CD4-positive, alpha-beta T cell treated with Interleukin-15 for 1 hour (primary cell): ENCODE data around the gene MT1A.

Source experiments
- DNase-seq: peaks from one replicate; pipeline ENCODE4 v3.0.0-alpha.2; 2020

The MT1A gene

GRCh38 chr16:56637814-56638750 is at the start of gene MT1A:
Gene MT1A (plus strand): TSS chr16:56638666. CDS start chr16:56638739, 73 bp downstream.
- no peak for DNase-seq

- DNase-seq = no peak
Observed at GRCh38 chr16:56588781-56589140, 49.7 kb upstream of the MT1A start.

GRCh38 chr16:56589141-56590039 is 49.1 kb upstream of the MT1A start, which contains the start of gene MT3:
Gene MT3 (plus strand): TSS chr16:56589528. CDS start chr16:56589591, 63 bp downstream.
- no peak for DNase-seq

GRCh38 chr16:56591377-56592060 is 46.9 kb upstream of the MT1A start:
- no peak for DNase-seq

GRCh38 chr16:56593573-56594291 is 44.7 kb upstream of the MT1A start:
- no peak for DNase-seq

GRCh38 chr16:56594292-56594619 is 44.2 kb upstream of the MT1A start:
- DNase-seq = no peak

GRCh38 chr16:56600398-56600999 is 38.0 kb upstream of the MT1A start:
- DNase-seq = peak; percentile 35

GRCh38 chr16:56601325-56601724 is 37.1 kb upstream of the MT1A start:
- DNase-seq = no peak

GRCh38 chr16:56603589-56603988 is 34.9 kb upstream of the MT1A start:
- peak; percentile 29 for DNase-seq

GRCh38 chr16:56604966-56605365 is 33.5 kb upstream of the MT1A start:
- no peak for DNase-seq

- DNase-seq = no peak
Observed at GRCh38 chr16:56605475-56605874, 33.0 kb upstream of the MT1A start.

- DNase-seq = no peak
Observed at GRCh38 chr16:56606071-56606475, 32.4 kb upstream of the MT1A start.

- DNase-seq = no peak
Observed at GRCh38 chr16:56606476-56607108, 31.9 kb upstream of the MT1A start.

GRCh38 chr16:56607109-56607618 is 31.3 kb upstream of the MT1A start:
- DNase-seq = no peak

GRCh38 chr16:56607675-56608042 is 30.8 kb upstream of the MT1A start:
- no peak for DNase-seq

GRCh38 chr16:56608043-56608875 is 30.2 kb upstream of the MT1A start, which contains the start of gene MT2A:
Gene MT2A (plus strand): TSS chr16:56608584. CDS start chr16:56608656, 72 bp downstream.
- DNase-seq = peak; percentile 86

- DNase-seq = no peak
Observed at GRCh38 chr16:56608876-56609462, 29.5 kb upstream of the MT1A start.

- peak; percentile 75 for DNase-seq
Observed at GRCh38 chr16:56609463-56609921, 29.0 kb upstream of the MT1A start.

- DNase-seq = peak; percentile 70
Observed at GRCh38 chr16:56610017-56610608, 28.4 kb upstream of the MT1A start.
